ENCODE data around the gene STUB1. TPM values are rescaled to one million over a fixed set of nuclear protein-coding genes. Genes with fewer than 3 reads are reported as not detected.

STUB1 gene
- total RNA-seq, 1 donor from 2014 or later, result 98.9 TPM

GRCh38 chr16:637081-638018 lies 42.9 kb upstream of the STUB1 start:
- Histone ChIP-seq H3K4me3 (peak overlapping the region; percentile 93), H3K27me3 (no peaks in the 10 kb centered on the region), H3K9me3 (no peaks in the 10 kb centered on the region), H3K36me3 (no peaks in the 10 kb centered on the region), H3K27ac (peak overlapping the region; percentile 93), H3K4me1 (peaks cover 7% of the 10 kb centered on the region)
- no peak for TF ChIP-seq CTCF (IDR thresholded peaks at IDR 0.05)
- peak; percentile 96 for DNase-seq
- peak; percentile 83 for ATAC-seq
- intact Hi-C loops (cut with DNase I), result no loop called here

- no peak for ATAC-seq
- peaks cover 14% of the 10 kb centered on the region for H3K4me1 ChIP-seq
- no peak overlapping the region for H3K4me3 ChIP-seq
- no peak for TF ChIP-seq CTCF (IDR thresholded peaks at IDR 0.05)
- intact Hi-C loops (cut with DNase I), result no loop called here
- H3K36me3 ChIP-seq, result no peaks in the 10 kb centered on the region
- H3K27me3 ChIP-seq, result no peaks in the 10 kb centered on the region
- no peaks in the 10 kb centered on the region for H3K9me3 ChIP-seq
- no peak overlapping the region for H3K27ac ChIP-seq
- no peak for DNase-seq
Measured at GRCh38 chr16:638034-638543, 42.1 kb upstream of the STUB1 start.

- intact Hi-C loops (cut with DNase I), result no loop called here
- H3K4me1 ChIP-seq, result peaks cover 17% of the 10 kb centered on the region
- no peak overlapping the region for H3K27ac ChIP-seq
- ATAC-seq (no peak), DNase-seq (no peak)
- no peaks in the 10 kb centered on the region for H3K36me3 ChIP-seq
- no peak overlapping the region for H3K4me3 ChIP-seq
- H3K9me3 ChIP-seq, result no peaks in the 10 kb centered on the region
- H3K27me3 ChIP-seq, result no peaks in the 10 kb centered on the region
- TF ChIP-seq CTCF (IDR thresholded peaks at IDR 0.05), result no peak
Measured at GRCh38 chr16:638836-639235, 41.4 kb upstream of the STUB1 start.

- ATAC-seq (no peak), DNase-seq (no peak)
- peaks cover 17% of the 10 kb centered on the region for H3K4me1 ChIP-seq
- intact Hi-C loops (cut with DNase I), result no loop called here
- H3K9me3 ChIP-seq, result no peaks in the 10 kb centered on the region
- H3K36me3 ChIP-seq, result no peaks in the 10 kb centered on the region
- no peaks in the 10 kb centered on the region for H3K27me3 ChIP-seq
- no peak for TF ChIP-seq CTCF (IDR thresholded peaks at IDR 0.05)
- no peak overlapping the region for H3K27ac ChIP-seq
- H3K4me3 ChIP-seq, result no peak overlapping the region
Measured at GRCh38 chr16:640614-641013, 39.6 kb upstream of the STUB1 start.

GRCh38 chr16:641326-642188 lies 38.7 kb upstream of the STUB1 start, which contains the start of gene MCRIP2:
MCRIP2 (plus strand) TSS chr16:641828; CDS start chr16:641992, 164 bp downstream.
- peak; percentile 75 for ATAC-seq
- H3K4me1 ChIP-seq, result peaks cover 25% of the 10 kb centered on the region
- intact Hi-C loops (cut with DNase I), result no loop called here

More at GRCh38 chr16:641326-642188, 38.7 kb upstream of the STUB1 start, which contains the start of gene MCRIP2:
- Histone ChIP-seq H3K36me3 (no peaks in the 10 kb centered on the region), H3K4me3 (peak within 1 kb of the TSS; percentile 71), H3K9me3 (no peaks in the 10 kb centered on the region), H3K27me3 (no peaks in the 10 kb centered on the region), H3K27ac (peak within 1 kb of the TSS; percentile 76)
- no peak for TF ChIP-seq CTCF (IDR thresholded peaks at IDR 0.05)
- peak; percentile 96 for DNase-seq

All from upper lobe of right lung (tissue), 1 donor.